ENCODE results near the gene DCLRE1C.

DNA sequence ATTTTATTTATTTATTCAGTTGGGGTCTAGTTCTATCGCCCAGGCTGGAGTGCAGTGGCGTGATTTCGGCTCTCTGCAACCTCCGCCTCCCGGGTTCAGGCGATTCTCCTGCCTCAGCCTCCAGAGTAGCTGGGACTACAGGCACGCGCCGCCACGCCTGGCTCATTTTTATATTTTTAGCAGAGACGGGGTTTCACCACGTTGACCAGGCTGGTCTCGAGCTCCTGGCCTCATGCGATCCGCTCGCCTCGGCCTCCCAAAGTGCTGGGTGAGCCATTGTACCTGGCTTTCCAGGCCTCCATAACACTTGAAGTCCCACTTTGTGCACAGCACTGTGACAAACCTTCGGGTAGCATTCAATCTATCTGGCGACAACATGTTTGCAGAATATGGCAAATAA is 1.0 kb upstream of the DCLRE1C start:
- TF ChIP-seq, protein P1, sequence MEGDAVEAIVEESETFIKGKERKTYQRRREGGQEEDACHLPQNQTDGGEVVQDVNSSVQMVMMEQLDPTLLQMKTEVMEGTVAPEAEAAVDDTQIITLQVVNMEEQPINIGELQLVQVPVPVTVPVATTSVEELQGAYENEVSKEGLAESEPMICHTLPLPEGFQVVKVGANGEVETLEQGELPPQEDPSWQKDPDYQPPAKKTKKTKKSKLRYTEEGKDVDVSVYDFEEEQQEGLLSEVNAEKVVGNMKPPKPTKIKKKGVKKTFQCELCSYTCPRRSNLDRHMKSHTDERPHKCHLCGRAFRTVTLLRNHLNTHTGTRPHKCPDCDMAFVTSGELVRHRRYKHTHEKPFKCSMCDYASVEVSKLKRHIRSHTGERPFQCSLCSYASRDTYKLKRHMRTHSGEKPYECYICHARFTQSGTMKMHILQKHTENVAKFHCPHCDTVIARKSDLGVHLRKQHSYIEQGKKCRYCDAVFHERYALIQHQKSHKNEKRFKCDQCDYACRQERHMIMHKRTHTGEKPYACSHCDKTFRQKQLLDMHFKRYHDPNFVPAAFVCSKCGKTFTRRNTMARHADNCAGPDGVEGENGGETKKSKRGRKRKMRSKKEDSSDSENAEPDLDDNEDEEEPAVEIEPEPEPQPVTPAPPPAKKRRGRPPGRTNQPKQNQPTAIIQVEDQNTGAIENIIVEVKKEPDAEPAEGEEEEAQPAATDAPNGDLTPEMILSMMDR (IDR thresholded peaks at IDR 0.05) = no peak
- no peak for TF ChIP-seq POLR2A (IDR thresholded peaks at IDR 0.05)
